Hematopoietic multipotent progenitor cell treated with erythropoietin and hydrocortisone succinate and interleukin-3 and kit ligand, for 6 days (in vitro differentiated cells): ENCODE data around the gene POLR2L.

Source experiments
- DNase-seq: peaks from one replicate; pipeline ENCODE4 v3.0.0-alpha.2; 2015

The POLR2L gene

GRCh38 chr11:792535-792821 lies 49.9 kb downstream of the POLR2L start:
- DNase-seq: no peak

- DNase-seq: no peak
Observed at GRCh38 chr11:791658-792534, 50.4 kb downstream of the POLR2L start.

DNA sequence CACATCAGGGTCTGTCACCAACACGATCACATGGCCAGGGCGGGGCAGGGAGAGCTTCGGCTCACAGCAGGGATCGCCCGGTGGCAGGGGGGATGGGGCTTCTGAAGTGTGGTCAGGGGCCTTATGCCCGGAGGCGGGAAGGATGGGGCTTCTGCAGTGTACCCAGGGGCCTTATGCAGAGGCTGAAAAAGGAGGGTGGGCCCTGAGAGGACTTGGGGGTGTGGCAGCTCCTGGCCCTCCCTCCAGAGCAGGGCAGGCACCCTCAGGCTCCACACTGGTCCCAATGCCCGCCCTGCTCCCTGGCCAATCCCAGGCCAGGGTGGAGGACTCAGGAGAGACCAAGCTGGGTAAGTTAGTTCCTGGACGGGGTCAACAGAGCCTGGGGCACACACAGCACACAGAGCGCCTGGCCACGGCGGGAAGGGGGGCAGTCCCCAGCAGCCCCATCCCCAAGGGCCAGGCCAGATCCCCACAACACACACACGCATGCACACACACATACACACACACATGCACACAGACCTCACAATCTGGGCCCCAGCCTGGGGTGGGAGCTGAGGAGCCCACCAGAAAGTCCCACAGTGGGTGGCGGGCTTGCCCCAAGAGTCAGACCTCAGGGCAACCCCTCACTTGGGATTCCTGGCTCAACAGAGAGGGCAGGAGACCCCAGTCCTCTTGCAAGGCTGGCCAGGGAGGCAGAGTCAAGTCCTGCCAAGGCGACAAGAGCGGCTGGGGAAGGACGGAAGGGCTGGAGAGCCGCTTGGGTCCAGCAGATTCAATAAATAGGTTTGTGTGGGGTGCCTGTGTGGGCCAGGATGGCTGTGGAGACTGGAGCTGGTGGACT lies 51.4 kb downstream of the POLR2L start:
- DNase-seq: peak; percentile 39

- peak; percentile 32 for DNase-seq
Observed at GRCh38 chr11:789943-790342, 52.4 kb downstream of the POLR2L start, which contains the start of gene CEND1. Gene CEND1 (minus strand): TSS chr11:790090. CDS start chr11:788576, 1,514 bp downstream.
